ENCODE results near the gene ARHGEF12.

The ARHGEF12 gene

GRCh38 chr11:120520091-120520822 is 184.0 kb downstream of the ARHGEF12 start:
- TF ChIP-seq TAF1 (IDR thresholded peaks at IDR 0.05; ENCODE audit: low read depth) (no peak), REST (IDR thresholded peaks at IDR 0.05; ENCODE audit: low read depth) (no peak), CREB1 (IDR thresholded peaks at IDR 0.05; ENCODE audit: low read depth) (no peak), NFIC (IDR thresholded peaks at IDR 0.05) (no peak), FOXM1 (IDR thresholded peaks at IDR 0.05; ENCODE audit: borderline replicate concordance, low read depth) (no peak), USF1 (IDR thresholded peaks at IDR 0.05) (no peak), TCF12 (IDR thresholded peaks at IDR 0.05; ENCODE audit: low read depth) (no peak), TEAD4 (IDR thresholded peaks at IDR 0.05) (no peak), ZBTB7A (IDR thresholded peaks at IDR 0.05; ENCODE audit: low read depth) (no peak), YY1 (IDR thresholded peaks at IDR 0.05; ENCODE audit: low read depth) (no peak)

- no peak for TF ChIP-seq TAF1 (IDR thresholded peaks at IDR 0.05; ENCODE audit: low read depth)
- no peak for TF ChIP-seq TEAD4 (IDR thresholded peaks at IDR 0.05)
- TF ChIP-seq MAX (IDR thresholded peaks at IDR 0.05) = no peak
- no peak for TF ChIP-seq USF1 (IDR thresholded peaks at IDR 0.05)
- no peak for TF ChIP-seq NFIC (IDR thresholded peaks at IDR 0.05)
- no peak for TF ChIP-seq CREB1 (IDR thresholded peaks at IDR 0.05; ENCODE audit: low read depth)
- TF ChIP-seq ZBTB7A (IDR thresholded peaks at IDR 0.05; ENCODE audit: low read depth) = no peak
- TF ChIP-seq TCF12 (IDR thresholded peaks at IDR 0.05; ENCODE audit: low read depth) = no peak
- no peak for TF ChIP-seq RAD21 (IDR thresholded peaks at IDR 0.05; ENCODE audit: low read depth)
- no peak for TF ChIP-seq EP300 (IDR thresholded peaks at IDR 0.05; ENCODE audit: borderline replicate concordance)
- TF ChIP-seq CEBPB (IDR thresholded peaks at IDR 0.05) = no peak
- TF ChIP-seq REST (IDR thresholded peaks at IDR 0.05; ENCODE audit: low read depth) = no peak
- TF ChIP-seq EGR1 (IDR thresholded peaks at IDR 0.05) = no peak
- TF ChIP-seq FOXM1 (IDR thresholded peaks at IDR 0.05; ENCODE audit: borderline replicate concordance, low read depth) = no peak
- no peak for TF ChIP-seq YY1 (IDR thresholded peaks at IDR 0.05; ENCODE audit: low read depth)
Observed at GRCh38 chr11:120521176-120521575, 185.0 kb downstream of the ARHGEF12 start.

GRCh38 chr11:120522021-120522420 is 185.8 kb downstream of the ARHGEF12 start:
- TF ChIP-seq YY1 (IDR thresholded peaks at IDR 0.05; ENCODE audit: low read depth) (no peak), TAF1 (IDR thresholded peaks at IDR 0.05; ENCODE audit: low read depth) (no peak), CEBPB (IDR thresholded peaks at IDR 0.05) (no peak), TCF12 (IDR thresholded peaks at IDR 0.05; ENCODE audit: low read depth) (no peak), EGR1 (IDR thresholded peaks at IDR 0.05) (no peak), CREB1 (IDR thresholded peaks at IDR 0.05; ENCODE audit: low read depth) (no peak), MAX (IDR thresholded peaks at IDR 0.05) (no peak), RAD21 (IDR thresholded peaks at IDR 0.05; ENCODE audit: low read depth) (no peak), TEAD4 (IDR thresholded peaks at IDR 0.05) (no peak), REST (IDR thresholded peaks at IDR 0.05; ENCODE audit: low read depth) (no peak), FOXM1 (IDR thresholded peaks at IDR 0.05; ENCODE audit: borderline replicate concordance, low read depth) (no peak), USF1 (IDR thresholded peaks at IDR 0.05) (no peak), NFIC (IDR thresholded peaks at IDR 0.05) (no peak), EP300 (IDR thresholded peaks at IDR 0.05; ENCODE audit: borderline replicate concordance) (no peak), ZBTB7A (IDR thresholded peaks at IDR 0.05; ENCODE audit: low read depth) (no peak)

Data from Ishikawa (cell line).